GM19239 (cell line): ENCODE measurements around the gene SIN3A.
"Not testable (repeated sequence)": the region's sequence is repeated elsewhere in the genome, so short reads cannot be mapped to it uniquely, and the experiment has no call there.

Experiments used
- DNase-seq: peaks from one replicate; pipeline ENCODE4 v3.0.0; 2011; ENCODE audit warnings: low spot score; ENCODE audit not compliant: insufficient read length
- FAIRE-seq: peaks from 2 replicates; lab custom pipeline; 2011; peaks lifted over from hg19 to GRCh38; lab: Jason Lieb, UNC

SIN3A gene

GRCh38 chr15:75342221-75342620 is 109.3 kb downstream of the SIN3A start:
- FAIRE-seq = no peak
- no peak for DNase-seq

GRCh38 chr15:75339531-75340240 is 111.8 kb downstream of the SIN3A start:
- DNase-seq (no peak), FAIRE-seq (no peak)

- FAIRE-seq = no peak
- DNase-seq = no peak
Observed at GRCh38 chr15:75338661-75339240, 112.7 kb downstream of the SIN3A start.

GRCh38 chr15:75335705-75336355 is 115.7 kb downstream of the SIN3A start, which contains the start of gene COMMD4:
Gene COMMD4 (plus strand): TSS chr15:75336063. CDS start chr15:75336090, 27 bp downstream.
- FAIRE-seq = peak; percentile 88
- no peak for DNase-seq

GRCh38 chr15:75335313-75335704 is 116.2 kb downstream of the SIN3A start:
- peak; percentile 66 for FAIRE-seq
- no peak for DNase-seq

- not testable (repeated sequence) for DNase-seq, FAIRE-seq
Observed at GRCh38 chr15:75333654-75334419, 117.7 kb downstream of the SIN3A start.

GRCh38 chr15:75332093-75332492 is 119.4 kb downstream of the SIN3A start:
- FAIRE-seq, DNase-seq: not testable (repeated sequence)

- no peak for DNase-seq
- FAIRE-seq = no peak
Observed at GRCh38 chr15:75329571-75329970, 121.9 kb downstream of the SIN3A start.

- no peak for FAIRE-seq
- no peak for DNase-seq
Observed at GRCh38 chr15:75328493-75329314, 122.8 kb downstream of the SIN3A start.

GRCh38 chr15:75327491-75327890 is 124.0 kb downstream of the SIN3A start:
- DNase-seq = no peak
- no peak for FAIRE-seq

- no peak for FAIRE-seq
- DNase-seq = no peak
Observed at GRCh38 chr15:75327005-75327404, 124.5 kb downstream of the SIN3A start.

GRCh38 chr15:75325922-75326321 is 125.6 kb downstream of the SIN3A start:
- DNase-seq (no peak), FAIRE-seq (no peak)

GRCh38 chr15:75321711-75322110 is 129.8 kb downstream of the SIN3A start:
- DNase-seq (no peak), FAIRE-seq (no peak)
